NCI-H526 (cell line): ENCODE results near the gene GATA6.

Experiments used
- DNase-seq, 2 experiments: peaks; one replicate each; lab custom pipeline; 2025; lab: John Stamatoyannopoulos, UW

The GATA6 gene

DNA sequence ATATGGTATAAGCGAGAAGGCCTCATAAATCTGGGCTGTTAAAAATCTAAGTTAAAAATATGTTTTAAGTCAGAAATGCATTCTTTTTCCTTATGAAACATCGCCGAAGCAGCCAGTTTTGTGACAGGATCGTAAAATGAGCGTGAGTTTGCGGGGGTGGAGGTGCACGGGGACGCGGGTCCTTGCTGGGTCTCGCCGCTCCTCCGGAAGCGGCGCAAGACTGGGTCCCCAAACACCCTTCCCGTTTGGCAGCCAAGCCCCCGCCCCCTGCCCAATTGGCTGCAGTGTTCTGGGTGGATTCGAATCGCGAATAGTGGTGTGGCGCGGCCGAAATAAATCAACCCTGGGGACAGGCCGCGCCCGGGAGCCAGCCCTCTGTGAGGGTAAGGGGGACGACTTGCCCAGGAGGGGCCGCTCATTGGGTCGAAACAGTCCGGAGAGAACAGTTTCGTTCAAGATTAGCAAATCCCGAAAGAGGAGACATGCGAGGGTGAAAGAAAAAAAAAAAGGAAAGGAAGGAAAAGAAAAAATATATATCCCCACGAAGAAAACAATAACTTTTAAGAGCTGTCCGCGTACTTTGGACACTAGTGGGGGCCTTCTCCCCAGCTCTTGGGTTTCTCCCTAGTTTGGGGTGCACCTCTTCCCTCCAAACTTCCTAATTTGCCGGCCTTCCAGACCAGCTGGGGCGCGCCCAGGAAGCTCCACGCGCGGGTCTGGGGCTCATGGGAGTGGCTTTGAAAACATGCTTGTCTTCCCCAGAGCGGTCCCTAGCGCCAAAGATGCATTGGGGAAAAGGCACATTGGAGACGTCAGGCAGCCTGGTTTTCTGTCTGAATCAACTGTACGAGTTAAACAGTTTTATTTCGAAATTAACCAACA, 3.1 kb upstream of the GATA6 start:
- DNase-seq = peak; percentile 1 to 31

DNA sequence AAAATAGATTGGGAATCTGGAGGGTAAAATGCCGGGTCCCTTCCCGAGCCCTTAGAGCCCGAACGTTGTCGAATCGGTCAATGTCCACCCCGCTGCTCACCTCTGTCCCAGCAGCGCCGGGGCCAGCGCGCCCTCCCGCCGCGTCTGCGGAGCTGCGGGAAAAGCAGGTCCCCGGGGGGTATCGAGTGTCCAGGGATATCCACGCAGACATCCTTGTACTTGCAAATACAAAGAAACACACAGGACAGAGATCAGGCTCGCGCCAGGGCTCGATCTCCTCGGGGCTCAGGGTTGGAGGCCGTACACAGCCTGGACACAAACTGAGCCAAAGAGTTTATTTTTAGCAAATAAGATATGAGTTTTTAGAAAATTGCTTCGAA, 2.3 kb upstream of the GATA6 start:
- peak in 1 of 2 experiments; percentile 19 for DNase-seq

GRCh38 chr18:22167471-22168241, 1.7 kb upstream of the GATA6 start:
- peak; percentile 3 to 20 for DNase-seq

DNA sequence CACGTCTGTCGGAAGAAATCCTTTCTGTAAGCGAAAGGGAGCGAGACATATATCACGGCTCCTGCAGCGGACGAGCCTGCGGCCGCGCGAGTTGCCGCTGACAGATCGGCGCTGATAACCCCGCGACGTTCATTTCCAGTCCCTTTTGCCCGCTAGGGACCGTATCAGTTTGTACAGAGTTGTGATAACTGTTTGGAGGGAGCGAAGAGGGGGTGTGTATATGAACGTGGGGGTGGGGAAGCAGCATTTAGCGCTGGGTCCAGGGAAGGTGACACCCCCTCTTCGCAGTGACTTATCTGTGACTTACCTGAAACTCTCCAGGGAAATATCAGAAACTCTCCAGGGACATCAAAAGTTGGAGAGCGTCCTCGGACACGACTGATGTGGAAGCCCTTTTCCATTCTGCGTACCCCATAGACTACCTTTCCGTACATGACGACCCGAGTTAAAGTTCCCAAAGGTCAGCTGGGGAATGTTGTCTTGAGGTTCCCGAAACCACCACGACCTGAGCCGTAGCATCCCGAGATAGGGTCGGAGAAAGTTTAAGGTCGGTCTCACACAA, 948 bp upstream of the GATA6 start:
- DNase-seq = peak in 1 of 2 experiments; percentile 53

DNA sequence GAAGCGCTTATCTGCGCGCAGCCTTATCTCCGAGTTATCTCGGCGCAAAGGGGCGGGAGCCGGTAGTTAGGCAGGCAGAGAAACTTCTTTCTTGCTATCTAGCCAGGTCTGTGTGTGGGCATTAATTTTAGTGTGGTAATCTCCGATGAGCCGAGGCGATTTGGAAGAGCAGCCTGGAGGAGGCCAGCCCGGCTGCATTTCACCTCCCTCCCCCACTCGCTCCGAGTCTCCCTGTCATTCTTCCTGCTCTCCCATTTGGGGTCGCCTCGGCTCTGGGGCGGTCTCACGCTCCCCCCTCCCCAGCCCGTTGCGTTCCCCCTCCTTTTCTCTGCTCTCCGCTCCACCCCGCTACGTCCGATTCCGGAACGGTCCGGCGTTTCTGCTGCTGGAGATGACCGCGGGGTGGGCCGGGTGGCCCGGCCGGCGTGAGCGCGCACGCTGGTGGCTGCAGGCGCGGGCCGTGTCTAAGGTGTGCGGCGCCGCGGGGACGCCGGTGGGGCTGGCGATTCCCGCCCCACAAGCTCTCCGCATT, 566 bp downstream of the GATA6 start:
- peak in 1 of 2 experiments; percentile 68 for DNase-seq

- peak; percentile 39 to 71 for DNase-seq
Observed at GRCh38 chr18:22170421-22171257, 1.2 kb downstream of the GATA6 start.

DNA sequence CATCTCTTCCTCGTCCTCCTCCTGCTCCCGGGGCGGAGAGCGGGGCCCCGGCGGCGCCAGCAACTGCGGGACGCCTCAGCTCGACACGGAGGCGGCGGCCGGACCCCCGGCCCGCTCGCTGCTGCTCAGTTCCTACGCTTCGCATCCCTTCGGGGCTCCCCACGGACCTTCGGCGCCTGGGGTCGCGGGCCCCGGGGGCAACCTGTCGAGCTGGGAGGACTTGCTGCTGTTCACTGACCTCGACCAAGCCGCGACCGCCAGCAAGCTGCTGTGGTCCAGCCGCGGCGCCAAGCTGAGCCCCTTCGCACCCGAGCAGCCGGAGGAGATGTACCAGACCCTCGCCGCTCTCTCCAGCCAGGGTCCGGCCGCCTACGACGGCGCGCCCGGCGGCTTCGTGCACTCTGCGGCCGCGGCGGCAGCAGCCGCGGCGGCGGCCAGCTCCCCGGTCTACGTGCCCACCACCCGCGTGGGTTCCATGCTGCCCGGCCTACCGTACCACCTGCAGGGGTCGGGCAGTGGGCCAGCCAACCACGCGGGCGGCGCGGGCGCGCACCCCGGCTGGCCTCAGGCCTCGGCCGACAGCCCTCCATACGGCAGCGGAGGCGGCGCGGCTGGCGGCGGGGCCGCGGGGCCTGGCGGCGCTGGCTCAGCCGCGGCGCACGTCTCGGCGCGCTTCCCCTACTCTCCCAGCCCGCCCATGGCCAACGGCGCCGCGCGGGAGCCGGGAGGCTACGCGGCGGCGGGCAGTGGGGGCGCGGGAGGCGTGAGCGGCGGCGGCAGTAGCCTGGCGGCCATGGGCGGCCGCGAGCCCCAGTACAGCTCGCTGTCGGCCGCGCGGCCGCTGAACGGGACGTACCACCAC, 2.1 kb downstream of the GATA6 start:
- DNase-seq = peak in 1 of 2 experiments; percentile 44

GRCh38 chr18:22172120-22172582, 2.8 kb downstream of the GATA6 start:
- DNase-seq = no peak

GRCh38 chr18:22172594-22173049, 3.2 kb downstream of the GATA6 start:
- peak in 1 of 2 experiments; percentile 14 for DNase-seq

- DNase-seq = no peak
Observed at GRCh38 chr18:22173221-22173927, 4.0 kb downstream of the GATA6 start.

- no peak for DNase-seq
Observed at GRCh38 chr18:22173928-22174301, 4.5 kb downstream of the GATA6 start.

DNA sequence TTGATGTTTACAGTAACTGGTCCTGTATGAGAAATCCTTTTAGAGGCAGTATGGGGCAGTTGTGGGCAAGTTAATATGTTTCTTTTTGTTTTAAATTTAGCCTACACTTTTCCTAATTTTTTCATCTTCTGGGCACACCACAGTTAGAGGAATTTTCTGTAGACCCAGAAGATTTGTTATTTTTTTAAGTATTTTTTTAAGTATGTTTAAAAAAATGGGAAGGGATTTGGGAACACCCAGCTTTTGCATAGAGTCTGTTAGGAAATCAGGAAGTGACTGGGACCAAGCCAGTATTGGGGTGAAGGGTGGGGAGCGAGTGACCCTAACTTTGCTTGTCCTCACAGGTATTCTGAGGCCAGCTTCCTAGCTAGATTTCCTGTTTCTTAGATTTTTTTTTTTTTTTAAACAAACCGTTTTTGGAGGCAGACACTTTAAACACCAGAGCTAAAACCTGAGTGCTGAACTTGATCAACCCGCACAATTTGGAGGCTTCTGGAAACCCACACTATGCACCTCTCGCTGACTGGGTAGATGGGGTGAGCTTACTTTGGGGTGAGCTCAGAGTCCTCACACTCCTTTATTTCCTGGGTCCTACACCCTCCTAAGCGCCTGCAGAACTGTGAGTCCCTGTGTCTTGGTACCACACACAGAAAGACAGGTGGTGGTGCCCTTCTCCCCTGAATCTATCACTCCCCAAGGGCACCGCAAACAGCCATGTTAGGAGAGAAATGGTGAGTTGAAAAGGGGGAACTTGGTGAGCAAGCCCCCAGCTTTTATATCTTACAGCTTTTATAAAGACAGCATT, 5.2 kb downstream of the GATA6 start:
- DNase-seq = peak in 1 of 2 experiments; percentile 6

DNA sequence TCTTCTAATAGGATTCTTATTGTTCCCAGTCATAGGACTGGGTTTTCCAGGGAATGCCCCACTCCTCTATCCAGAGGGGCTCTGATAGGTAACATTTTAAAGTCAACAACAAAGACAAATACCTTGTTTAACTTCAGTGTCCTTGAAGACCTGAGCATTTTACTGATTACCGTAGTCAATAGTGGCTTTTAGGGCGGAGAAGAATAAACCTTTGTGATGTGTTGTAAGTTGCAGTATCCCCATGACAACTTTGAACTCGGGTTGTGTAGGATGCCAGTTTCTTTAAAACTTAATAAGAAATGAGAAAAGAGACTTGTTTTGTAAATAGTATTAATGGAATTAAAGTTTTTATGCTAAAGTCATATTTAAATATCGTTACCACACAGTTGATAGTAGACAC, 6.0 kb downstream of the GATA6 start:
- DNase-seq = no peak

DNA sequence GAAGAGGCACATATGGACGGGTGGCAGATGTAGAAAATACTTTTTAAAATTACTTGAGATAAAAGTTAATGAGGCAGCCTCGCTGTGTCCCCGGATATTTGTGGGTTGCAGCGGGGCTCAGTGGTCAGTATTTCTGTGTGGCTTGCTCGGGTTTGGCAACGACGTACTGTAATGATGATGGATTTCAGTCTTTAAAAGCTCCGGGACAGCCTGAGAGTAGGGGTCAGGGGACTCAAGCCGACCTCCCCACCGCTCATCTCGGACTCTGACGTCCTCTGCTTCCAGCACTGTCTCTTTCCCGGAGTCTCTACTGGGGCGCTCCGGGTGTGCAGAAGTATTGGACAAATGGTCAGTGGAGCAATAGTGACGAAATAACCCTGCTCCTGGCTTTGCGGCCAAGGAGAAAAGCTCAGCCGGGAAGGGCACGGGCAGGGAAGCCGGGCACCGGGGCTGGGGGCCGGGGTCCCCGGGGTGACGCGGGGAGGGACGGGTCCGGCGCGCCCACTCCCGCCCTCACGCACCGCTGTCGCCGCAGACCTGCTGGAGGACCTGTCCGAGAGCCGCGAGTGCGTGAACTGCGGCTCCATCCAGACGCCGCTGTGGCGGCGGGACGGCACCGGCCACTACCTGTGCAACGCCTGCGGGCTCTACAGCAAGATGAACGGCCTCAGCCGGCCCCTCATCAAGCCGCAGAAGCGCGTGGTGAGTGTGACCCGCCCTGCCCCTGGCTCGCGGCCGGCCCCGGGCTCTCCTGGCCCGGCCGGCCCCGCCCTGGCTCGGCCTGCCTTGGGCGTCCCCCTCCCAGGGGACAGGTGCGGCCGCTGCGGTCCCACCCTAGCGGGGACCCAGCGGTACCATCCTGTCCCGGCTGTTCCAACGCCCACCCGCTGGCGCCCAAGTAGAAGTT, 7.3 kb downstream of the GATA6 start:
- no peak for DNase-seq

DNA sequence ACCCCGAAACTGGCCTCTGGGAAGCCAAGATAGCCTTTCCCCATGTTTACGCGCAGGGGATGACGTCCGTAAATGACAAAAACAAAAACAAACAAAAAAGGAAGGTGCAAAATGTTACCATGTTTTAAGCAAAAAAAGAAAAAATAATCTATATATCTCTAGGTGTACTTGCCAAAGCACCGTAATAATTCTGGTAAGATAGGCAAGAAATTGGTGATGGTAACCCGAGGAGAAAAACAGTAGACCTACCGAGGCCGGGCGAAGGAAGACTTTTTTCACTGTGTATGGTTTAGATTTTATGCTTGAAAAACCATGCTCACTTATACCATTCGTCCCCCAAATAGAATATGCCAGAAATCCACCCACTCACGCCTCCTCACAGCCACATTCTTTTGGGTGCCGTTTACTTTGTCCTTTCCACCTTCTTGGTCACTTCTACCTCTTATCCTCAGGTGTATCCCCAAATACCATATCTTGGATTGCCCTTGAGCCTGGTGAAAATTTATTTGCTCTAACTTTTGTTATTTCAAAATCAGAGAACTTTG, 8.0 kb downstream of the GATA6 start:
- no peak for DNase-seq

- no peak for DNase-seq
Observed at GRCh38 chr18:22179174-22179573, 9.8 kb downstream of the GATA6 start.

DNA sequence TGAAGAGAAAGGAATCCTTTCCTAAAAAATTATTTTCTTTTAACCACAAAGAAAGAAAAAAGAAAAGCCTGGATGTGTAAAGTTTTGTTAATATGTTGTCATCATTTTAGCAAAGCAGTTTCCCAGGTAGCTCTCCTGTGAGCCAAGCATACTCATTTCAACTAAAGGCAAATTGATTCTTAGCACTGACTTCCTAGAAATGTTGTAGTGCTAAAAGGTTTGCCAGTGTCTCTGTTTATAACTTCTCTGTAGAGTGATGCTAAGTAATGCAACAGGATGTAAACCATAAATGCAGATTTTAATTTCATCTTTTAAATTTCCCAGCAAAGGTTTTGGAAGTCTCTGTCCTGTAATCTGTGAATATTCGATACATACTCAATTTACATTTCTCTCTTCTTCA, 10.2 kb downstream of the GATA6 start:
- no peak for DNase-seq

GRCh38 chr18:22180722-22181121, 11.3 kb downstream of the GATA6 start:
- DNase-seq = no peak
